ENCODE results near the gene SAPCD2. TPM values are rescaled to one million over a fixed set of nuclear protein-coding genes. Genes with fewer than 3 reads are reported as not detected.

The SAPCD2 gene
- total and polyA plus RNA-seq, 9 of the 15 experiments (the other 6 are each of a cell fraction or from before 2014, with no cell fraction given), result 3.4 to 91.8 (median 18.8) TPM

DNA sequence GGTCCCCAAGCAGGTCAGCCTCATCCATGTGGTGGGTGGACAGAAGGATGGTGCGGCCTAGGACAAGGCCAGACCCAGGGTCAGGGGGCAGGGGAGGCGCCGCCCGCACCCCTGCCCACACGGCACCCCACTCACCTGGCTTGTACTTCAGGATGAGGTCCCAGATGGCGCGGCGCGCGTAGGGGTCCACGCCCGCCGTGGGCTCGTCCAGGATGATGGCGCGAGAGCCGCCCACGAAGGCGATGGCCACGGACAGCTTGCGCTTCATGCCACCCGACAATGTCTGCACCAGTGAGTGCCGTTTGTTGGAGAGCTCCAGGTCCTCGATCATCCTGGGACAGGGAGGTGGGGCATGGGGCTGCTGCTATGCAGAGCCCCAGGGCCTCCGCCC lies 54.8 kb downstream of the SAPCD2 start (continued):
- TF ChIP-seq, protein P1, sequence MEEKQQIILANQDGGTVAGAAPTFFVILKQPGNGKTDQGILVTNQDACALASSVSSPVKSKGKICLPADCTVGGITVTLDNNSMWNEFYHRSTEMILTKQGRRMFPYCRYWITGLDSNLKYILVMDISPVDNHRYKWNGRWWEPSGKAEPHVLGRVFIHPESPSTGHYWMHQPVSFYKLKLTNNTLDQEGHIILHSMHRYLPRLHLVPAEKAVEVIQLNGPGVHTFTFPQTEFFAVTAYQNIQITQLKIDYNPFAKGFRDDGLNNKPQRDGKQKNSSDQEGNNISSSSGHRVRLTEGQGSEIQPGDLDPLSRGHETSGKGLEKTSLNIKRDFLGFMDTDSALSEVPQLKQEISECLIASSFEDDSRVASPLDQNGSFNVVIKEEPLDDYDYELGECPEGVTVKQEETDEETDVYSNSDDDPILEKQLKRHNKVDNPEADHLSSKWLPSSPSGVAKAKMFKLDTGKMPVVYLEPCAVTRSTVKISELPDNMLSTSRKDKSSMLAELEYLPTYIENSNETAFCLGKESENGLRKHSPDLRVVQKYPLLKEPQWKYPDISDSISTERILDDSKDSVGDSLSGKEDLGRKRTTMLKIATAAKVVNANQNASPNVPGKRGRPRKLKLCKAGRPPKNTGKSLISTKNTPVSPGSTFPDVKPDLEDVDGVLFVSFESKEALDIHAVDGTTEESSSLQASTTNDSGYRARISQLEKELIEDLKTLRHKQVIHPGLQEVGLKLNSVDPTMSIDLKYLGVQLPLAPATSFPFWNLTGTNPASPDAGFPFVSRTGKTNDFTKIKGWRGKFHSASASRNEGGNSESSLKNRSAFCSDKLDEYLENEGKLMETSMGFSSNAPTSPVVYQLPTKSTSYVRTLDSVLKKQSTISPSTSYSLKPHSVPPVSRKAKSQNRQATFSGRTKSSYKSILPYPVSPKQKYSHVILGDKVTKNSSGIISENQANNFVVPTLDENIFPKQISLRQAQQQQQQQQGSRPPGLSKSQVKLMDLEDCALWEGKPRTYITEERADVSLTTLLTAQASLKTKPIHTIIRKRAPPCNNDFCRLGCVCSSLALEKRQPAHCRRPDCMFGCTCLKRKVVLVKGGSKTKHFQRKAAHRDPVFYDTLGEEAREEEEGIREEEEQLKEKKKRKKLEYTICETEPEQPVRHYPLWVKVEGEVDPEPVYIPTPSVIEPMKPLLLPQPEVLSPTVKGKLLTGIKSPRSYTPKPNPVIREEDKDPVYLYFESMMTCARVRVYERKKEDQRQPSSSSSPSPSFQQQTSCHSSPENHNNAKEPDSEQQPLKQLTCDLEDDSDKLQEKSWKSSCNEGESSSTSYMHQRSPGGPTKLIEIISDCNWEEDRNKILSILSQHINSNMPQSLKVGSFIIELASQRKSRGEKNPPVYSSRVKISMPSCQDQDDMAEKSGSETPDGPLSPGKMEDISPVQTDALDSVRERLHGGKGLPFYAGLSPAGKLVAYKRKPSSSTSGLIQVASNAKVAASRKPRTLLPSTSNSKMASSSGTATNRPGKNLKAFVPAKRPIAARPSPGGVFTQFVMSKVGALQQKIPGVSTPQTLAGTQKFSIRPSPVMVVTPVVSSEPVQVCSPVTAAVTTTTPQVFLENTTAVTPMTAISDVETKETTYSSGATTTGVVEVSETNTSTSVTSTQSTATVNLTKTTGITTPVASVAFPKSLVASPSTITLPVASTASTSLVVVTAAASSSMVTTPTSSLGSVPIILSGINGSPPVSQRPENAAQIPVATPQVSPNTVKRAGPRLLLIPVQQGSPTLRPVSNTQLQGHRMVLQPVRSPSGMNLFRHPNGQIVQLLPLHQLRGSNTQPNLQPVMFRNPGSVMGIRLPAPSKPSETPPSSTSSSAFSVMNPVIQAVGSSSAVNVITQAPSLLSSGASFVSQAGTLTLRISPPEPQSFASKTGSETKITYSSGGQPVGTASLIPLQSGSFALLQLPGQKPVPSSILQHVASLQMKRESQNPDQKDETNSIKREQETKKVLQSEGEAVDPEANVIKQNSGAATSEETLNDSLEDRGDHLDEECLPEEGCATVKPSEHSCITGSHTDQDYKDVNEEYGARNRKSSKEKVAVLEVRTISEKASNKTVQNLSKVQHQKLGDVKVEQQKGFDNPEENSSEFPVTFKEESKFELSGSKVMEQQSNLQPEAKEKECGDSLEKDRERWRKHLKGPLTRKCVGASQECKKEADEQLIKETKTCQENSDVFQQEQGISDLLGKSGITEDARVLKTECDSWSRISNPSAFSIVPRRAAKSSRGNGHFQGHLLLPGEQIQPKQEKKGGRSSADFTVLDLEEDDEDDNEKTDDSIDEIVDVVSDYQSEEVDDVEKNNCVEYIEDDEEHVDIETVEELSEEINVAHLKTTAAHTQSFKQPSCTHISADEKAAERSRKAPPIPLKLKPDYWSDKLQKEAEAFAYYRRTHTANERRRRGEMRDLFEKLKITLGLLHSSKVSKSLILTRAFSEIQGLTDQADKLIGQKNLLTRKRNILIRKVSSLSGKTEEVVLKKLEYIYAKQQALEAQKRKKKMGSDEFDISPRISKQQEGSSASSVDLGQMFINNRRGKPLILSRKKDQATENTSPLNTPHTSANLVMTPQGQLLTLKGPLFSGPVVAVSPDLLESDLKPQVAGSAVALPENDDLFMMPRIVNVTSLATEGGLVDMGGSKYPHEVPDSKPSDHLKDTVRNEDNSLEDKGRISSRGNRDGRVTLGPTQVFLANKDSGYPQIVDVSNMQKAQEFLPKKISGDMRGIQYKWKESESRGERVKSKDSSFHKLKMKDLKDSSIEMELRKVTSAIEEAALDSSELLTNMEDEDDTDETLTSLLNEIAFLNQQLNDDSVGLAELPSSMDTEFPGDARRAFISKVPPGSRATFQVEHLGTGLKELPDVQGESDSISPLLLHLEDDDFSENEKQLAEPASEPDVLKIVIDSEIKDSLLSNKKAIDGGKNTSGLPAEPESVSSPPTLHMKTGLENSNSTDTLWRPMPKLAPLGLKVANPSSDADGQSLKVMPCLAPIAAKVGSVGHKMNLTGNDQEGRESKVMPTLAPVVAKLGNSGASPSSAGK (IDR thresholded peaks at IDR 0.05), result no peak

All from K562 (cell line).